Measurements from ENCODE around the gene RBM47.

The RBM47 gene

DNA sequence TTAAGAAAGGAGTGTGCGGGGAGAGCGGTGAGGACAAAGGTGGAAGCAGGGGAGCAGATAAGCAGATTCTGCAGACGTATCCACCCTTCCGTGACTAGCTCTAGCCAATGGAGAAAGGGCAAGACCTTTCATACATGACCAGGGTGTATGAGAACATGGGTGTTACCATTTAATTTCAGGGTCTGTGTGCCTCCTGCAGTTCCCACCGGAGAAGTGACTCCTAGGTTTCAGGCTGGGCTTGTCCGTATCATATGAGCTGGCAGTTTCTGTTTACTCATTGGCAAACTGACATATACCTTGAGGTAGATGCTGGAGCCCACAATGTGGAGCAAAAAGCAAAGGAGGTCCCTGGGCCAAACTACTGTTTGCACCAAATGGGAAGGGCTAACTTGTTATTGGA is 6.8 kb downstream of the RBM47 start:
- DNase-seq = no peak

GRCh38 chr4:40621592-40622512 is 7.8 kb downstream of the RBM47 start:
- DNase-seq = no peak

- no peak for DNase-seq
These were observed 8.5 kb downstream of the RBM47 start for GRCh38 chr4:40621229-40621591.

DNA sequence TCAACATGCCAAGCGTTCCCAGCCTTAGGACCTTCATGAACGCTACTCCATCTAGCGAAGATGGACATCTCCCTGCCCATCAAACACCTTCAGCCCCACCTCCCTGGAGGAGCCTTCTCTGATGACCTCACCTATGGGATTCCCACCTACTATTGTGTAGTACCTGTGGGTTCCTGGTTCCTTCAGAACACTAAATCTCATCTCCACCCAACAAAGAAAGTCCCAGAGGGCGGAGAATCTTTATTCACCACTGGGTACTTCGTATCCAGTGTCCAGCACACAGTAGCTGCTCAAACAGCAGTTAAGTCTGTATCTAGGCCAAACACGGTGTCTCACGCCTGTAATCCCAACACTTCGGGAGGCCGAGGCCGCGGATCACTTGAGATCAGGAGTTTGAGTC is 10.1 kb downstream of the RBM47 start:
- no peak for DNase-seq

GRCh38 chr4:40617872-40618271 is 11.8 kb downstream of the RBM47 start:
- DNase-seq = no peak

- no peak for DNase-seq
These were observed 15.6 kb downstream of the RBM47 start for GRCh38 chr4:40614031-40614430.

- DNase-seq = no peak
These were observed 16.2 kb downstream of the RBM47 start for GRCh38 chr4:40613456-40613855.

GRCh38 chr4:40612831-40613230 is 16.8 kb downstream of the RBM47 start:
- DNase-seq = no peak

GRCh38 chr4:40612283-40612682 is 17.4 kb downstream of the RBM47 start:
- DNase-seq = no peak

DNA sequence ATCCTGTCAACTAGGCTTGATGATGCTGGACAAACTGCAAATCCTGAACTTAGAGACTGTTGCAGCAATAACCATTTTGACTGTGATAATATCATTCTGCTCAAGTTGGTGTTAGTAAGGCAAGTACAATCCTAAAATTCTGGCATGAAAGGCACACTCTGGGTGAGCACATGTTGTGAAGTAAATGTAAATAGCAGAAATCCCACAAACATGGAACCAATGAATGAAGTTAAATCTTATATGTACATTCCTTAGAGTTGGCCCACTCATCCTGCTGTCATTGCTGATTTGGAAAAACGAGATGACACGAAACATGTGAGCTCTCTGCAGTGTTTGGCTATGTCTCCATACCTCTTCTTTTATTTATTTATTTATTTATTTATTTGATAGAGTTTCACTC is 21.0 kb downstream of the RBM47 start:
- no peak for DNase-seq

DNA sequence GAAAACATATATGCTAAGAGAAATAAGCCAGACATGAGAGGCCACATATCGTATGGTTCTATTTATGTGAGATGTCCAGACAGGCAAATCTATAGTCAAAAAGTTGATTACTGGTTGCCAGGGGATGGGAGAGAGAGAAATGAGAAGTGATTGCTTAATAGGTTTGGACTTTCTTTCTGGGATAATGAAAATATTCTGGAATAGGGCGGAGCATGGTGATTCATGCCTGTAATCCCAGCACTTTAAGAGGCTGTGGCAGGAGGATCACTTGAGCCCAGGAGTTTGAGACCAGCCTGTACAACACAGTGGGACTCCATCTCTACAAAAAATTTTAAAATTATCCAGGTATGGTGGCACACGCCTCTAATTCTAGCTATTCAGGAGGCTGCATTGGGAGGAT is 22.4 kb downstream of the RBM47 start:
- no peak for DNase-seq

- DNase-seq = no peak
These were observed 23.4 kb downstream of the RBM47 start for GRCh38 chr4:40606239-40606767.

GRCh38 chr4:40603281-40603680 is 26.4 kb downstream of the RBM47 start:
- no peak for DNase-seq

- DNase-seq = no peak
These were observed 28.0 kb downstream of the RBM47 start for GRCh38 chr4:40601641-40602040.

GRCh38 chr4:40600850-40601249 is 28.8 kb downstream of the RBM47 start:
- DNase-seq = no peak

DNA sequence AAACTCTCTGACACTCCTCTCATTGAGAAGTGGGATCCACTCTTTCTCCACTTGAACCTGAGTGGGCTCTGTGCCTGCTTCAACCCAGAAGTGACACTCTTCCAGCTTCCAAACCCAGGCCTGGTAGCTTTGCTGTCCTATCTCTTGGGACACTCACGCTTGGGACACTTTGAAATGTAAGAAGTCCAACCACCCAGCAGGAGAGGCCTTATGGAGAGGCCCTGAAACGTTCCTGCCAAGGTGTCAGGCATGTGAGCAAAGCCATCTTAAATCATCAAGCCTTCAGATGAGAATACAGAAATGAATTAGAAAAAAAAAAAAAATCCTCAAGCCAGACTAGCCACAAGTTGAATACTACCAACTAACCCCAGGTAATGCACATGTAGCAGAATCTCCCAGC is 30.2 kb downstream of the RBM47 start:
- no peak for DNase-seq

GRCh38 chr4:40596522-40596921 is 33.1 kb downstream of the RBM47 start:
- DNase-seq = no peak

DNA sequence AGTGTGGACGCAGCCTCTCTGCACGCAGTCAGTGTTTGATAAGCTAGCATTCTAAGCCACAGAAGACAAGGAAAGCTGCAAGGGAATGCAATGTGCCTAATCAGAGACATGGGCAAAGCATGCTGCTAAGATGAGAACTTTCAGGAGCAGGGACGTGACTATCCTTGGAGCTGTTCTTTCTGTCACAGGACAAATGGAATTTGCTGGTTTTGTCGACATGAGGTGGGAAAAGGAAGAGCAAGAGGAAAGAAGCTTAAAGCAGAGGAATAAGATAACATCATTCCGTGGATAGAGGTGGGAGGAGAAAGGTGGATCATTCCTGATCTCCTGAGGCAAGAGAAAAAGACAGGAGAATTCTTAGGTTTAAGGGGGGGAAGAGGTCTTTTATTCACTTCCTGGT is 33.7 kb downstream of the RBM47 start:
- no peak for DNase-seq

DNA sequence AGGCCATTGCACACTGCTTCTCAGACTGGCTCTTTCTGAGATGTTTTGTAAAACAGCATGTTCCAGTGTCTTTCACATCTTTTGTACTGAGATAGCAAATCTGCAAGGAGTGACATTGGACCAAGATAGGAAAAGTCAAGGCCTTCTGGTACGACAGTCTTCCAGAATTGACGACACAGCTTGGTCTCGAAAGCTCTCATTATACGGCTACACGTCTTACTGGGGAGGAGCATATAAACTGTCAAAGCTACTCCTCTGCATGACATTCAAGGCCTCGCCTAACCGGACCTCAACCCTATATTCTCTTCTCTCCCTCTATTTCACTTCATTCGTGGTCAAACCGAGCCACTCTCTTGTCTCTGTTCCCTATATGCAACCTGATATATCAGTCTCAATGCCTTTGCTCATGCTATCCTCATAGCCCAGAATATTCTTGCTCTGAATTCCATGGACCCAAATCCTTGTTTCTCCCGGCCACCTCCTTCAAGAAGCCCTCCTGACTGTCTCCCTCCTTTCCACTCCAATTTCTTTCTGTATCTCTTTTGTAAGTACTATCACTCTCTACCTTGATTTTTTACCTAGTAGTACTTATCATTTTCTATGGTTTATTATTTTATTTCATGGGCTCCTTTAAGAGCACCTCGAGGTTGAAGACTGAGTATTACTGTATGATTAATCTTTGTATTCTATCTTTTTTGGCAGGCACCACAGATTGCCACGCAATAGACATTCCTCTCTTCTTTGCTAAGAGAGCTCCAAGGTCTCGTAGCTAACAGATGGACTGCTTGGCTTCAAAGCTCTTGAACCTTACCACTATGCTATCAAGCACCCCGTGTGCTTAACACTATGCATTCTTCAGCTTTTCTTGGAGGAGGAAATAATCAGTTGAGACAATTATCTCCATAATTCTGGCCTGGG is 35.1 kb downstream of the RBM47 start:
- no peak for DNase-seq

- DNase-seq = no peak
These were observed 37.6 kb downstream of the RBM47 start for GRCh38 chr4:40592034-40592433.

GRCh38 chr4:40587826-40588225 is 41.8 kb downstream of the RBM47 start:
- no peak for DNase-seq

GRCh38 chr4:40587351-40587750 is 42.3 kb downstream of the RBM47 start:
- DNase-seq = no peak

GRCh38 chr4:40586729-40587128 is 42.9 kb downstream of the RBM47 start:
- DNase-seq = no peak

- no peak for DNase-seq
These were observed 43.6 kb downstream of the RBM47 start for GRCh38 chr4:40586034-40586433.
